Mucosa of descending colon (tissue), 3 donors: Measurements from ENCODE around the gene MAGED4. TPM values are rescaled to one million over a fixed set of nuclear protein-coding genes. Genes with fewer than 3 reads are reported as not detected.
A peak's percentile ranks its signal among the peaks of the same experiment; 100 is the strongest.
"Not testable (repeated sequence)": the region's sequence is repeated elsewhere in the genome, so short reads cannot be mapped to it uniquely, and the experiment has no call there.

Experiments used
- ATAC-seq: fragments of 200-7000 bp; cut with Tn5 transposase; one replicate; pipeline ENCODE4 v1.9.1; 2020; ENCODE audit warnings: mild to moderate bottlenecking, moderate library complexity
- DNase-seq, 3 donors: peaks; one replicate each; pipeline ENCODE4 v3.0.0-alpha.2; 2020
- H3K36me3 ChIP-seq: fragments of 200-600 bp; one replicate; pipeline ENCODE4 v1.8.0; 2021; ENCODE audit warnings: low read depth, mild to moderate bottlenecking
- H3K4me1 ChIP-seq: fragments of 200-600 bp; one replicate; pipeline ENCODE4 v1.8.0; 2021; ENCODE audit warnings: low read depth, mild to moderate bottlenecking
- H3K4me3 ChIP-seq: fragments of 200-600 bp; one replicate; pipeline ENCODE4 v1.8.0; 2021; ENCODE audit warnings: mild to moderate bottlenecking
- H3K9me3 ChIP-seq: fragments of 200-600 bp; one replicate; pipeline ENCODE4 v1.8.0; 2021; ENCODE audit warnings: mild to moderate bottlenecking
- CTCF ChIP-seq: fragments of 200-600 bp; IDR thresholded peaks from one replicate; pipeline ENCODE4 v1.8.0; 2022; ENCODE audit warnings: antibody characterized with exemption, mild to moderate bottlenecking
- intact Hi-C, 2 donors: fragments of 100-400 bp; cut with DNase I in 1 of 2; cut with micrococcal nuclease in 1 of 2; formaldehyde crosslinking; loops; one replicate each; pipeline versions ENCODE4 v1.11.0 to v1.11.1; 2022; cut with DNase I, micrococcal nuclease
- long read RNA-seq, 2 donors: library from polyadenylated mRNA; unstranded; transcript quantifications; one replicate each; pipeline ENCODE4 v2.0.0, GENCODE V29; 2019 to 2021
- total RNA-seq, 3 donors: library from RNA; stranded (reverse); fragmentation: NEBNext Ultra II Directional in 2 of 3; extraction: Animal tissue kit (Norgen Biotek cat#: 25700) in 2 of 3; gene quantifications; one replicate each; pipeline versions ENCODE4 v1.2.1 to v1.2.4, GENCODE V29; 2021 to 2023
- donor health status: DM: no; HTN: no; CAD: no; lungs with moderate emphysema.
- donor health status: DM: no; HTN: no; CAD: no.
- donor health status: DM: no; HTN: yes; CAD: no.

Gene MAGED4
- total RNA-seq = 1 to 10 TPM in 1 of 3 donors, under 1 TPM in 2; 0.49 to 8.5 (median 0.96) TPM
- long read RNA-seq, donor 1, transcript MAGED4-210 (13 exons, 2,483 nt) = minor isoform, 5 of 27 reads
- long read RNA-seq, donor 1, transcript MAGED4-204 (13 exons, 2,578 nt) = major isoform, 8 of 27 reads
- long read RNA-seq, donor 1, partial matches to known transcripts = 4 of 27 reads
- long read RNA-seq, donor 1, other reads (novel, unspliced or antisense) = 10 of 27 reads
- long read RNA-seq, donor 2 = 0 reads

- ATAC-seq = peak; percentile 15
- H3K4me1 ChIP-seq, H3K4me3 ChIP-seq, DNase-seq, intact Hi-C loops, H3K9me3 ChIP-seq, H3K36me3 ChIP-seq: not testable (repeated sequence)
Observed at GRCh38 chrX:52184440-52185077, at the start of gene MAGED4. Gene MAGED4 (plus strand): TSS chrX:52184888. CDS start chrX:52185923, 1,035 bp downstream.

- no peaks in the 10 kb centered on the region for H3K4me1 ChIP-seq
- ATAC-seq = no peak
- no peak for TF ChIP-seq CTCF
- H3K36me3 ChIP-seq = no peaks in the 10 kb centered on the region
- intact Hi-C loops = no loop called here
- H3K4me3 ChIP-seq = no peak overlapping the region
- H3K9me3 ChIP-seq = no peaks in the 10 kb centered on the region
- DNase-seq = no peak
Observed at GRCh38 chrX:52138830-52139544, 45.7 kb upstream of the MAGED4 start.

- no peaks in the 10 kb centered on the region for H3K36me3 ChIP-seq
- DNase-seq (no peak), ATAC-seq (no peak)
- H3K9me3 ChIP-seq = no peaks in the 10 kb centered on the region
- TF ChIP-seq CTCF = no peak
- no peak overlapping the region for H3K4me3 ChIP-seq
- no peaks in the 10 kb centered on the region for H3K4me1 ChIP-seq
- intact Hi-C loops = no loop called here
Observed at GRCh38 chrX:52139545-52139895, 45.2 kb upstream of the MAGED4 start.

GRCh38 chrX:52140020-52140419 lies 44.7 kb upstream of the MAGED4 start:
- Histone ChIP-seq H3K4me3 (no peak overlapping the region), H3K4me1 (no peaks in the 10 kb centered on the region), H3K9me3 (no peaks in the 10 kb centered on the region), H3K36me3 (no peaks in the 10 kb centered on the region)
- DNase-seq (no peak), ATAC-seq (no peak)
- no peak for TF ChIP-seq CTCF
- intact Hi-C loops = no loop called here

- intact Hi-C loops = not testable (repeated sequence)
Observed at GRCh38 chrX:52150667-52151066, 34.0 kb upstream of the MAGED4 start.

GRCh38 chrX:52160140-52160539 lies 24.5 kb upstream of the MAGED4 start:
- H3K4me1 ChIP-seq, H3K9me3 ChIP-seq, DNase-seq, intact Hi-C loops, H3K36me3 ChIP-seq, ATAC-seq, H3K4me3 ChIP-seq: not testable (repeated sequence)

More at GRCh38 chrX:52150667-52151066, 34.0 kb upstream of the MAGED4 start:
- not testable (repeated sequence) for ATAC-seq, H3K4me1 ChIP-seq, H3K36me3 ChIP-seq, H3K4me3 ChIP-seq, H3K9me3 ChIP-seq, DNase-seq

GRCh38 chrX:52166840-52167239 lies 17.8 kb upstream of the MAGED4 start:
- H3K36me3 ChIP-seq = no peaks in the 10 kb centered on the region
- no peak for TF ChIP-seq CTCF
- intact Hi-C loops = no loop called here
- DNase-seq (no peak), ATAC-seq (no peak)
- no peak overlapping the region for H3K4me3 ChIP-seq
- H3K4me1 ChIP-seq = no peaks in the 10 kb centered on the region
- H3K9me3 ChIP-seq = no peaks in the 10 kb centered on the region

- DNase-seq, H3K4me3 ChIP-seq, ATAC-seq, H3K36me3 ChIP-seq, H3K9me3 ChIP-seq, H3K4me1 ChIP-seq, intact Hi-C loops: not testable (repeated sequence)
Observed at GRCh38 chrX:52171055-52171454, 13.6 kb upstream of the MAGED4 start.

GRCh38 chrX:52185078-52185453 lies 378 bp downstream of the MAGED4 start:
- DNase-seq, H3K4me1 ChIP-seq, H3K4me3 ChIP-seq, intact Hi-C loops, ATAC-seq, H3K36me3 ChIP-seq, H3K9me3 ChIP-seq: not testable (repeated sequence)

GRCh38 chrX:52211405-52211804 lies 26.7 kb downstream of the MAGED4 start:
- H3K4me3 ChIP-seq, H3K9me3 ChIP-seq, ATAC-seq, intact Hi-C loops, DNase-seq, H3K4me1 ChIP-seq, H3K36me3 ChIP-seq: not testable (repeated sequence)
